ENCODE data around the gene RIOK2. TPM values are rescaled to one million over a fixed set of nuclear protein-coding genes. Genes with fewer than 3 reads are reported as not detected.

The RIOK2 gene
- total and polyA plus RNA-seq, 2 of the 8 experiments (the other 6 are each of a cell fraction or from before 2014, with no cell fraction given) = 5.4 to 35.0 TPM

DNA sequence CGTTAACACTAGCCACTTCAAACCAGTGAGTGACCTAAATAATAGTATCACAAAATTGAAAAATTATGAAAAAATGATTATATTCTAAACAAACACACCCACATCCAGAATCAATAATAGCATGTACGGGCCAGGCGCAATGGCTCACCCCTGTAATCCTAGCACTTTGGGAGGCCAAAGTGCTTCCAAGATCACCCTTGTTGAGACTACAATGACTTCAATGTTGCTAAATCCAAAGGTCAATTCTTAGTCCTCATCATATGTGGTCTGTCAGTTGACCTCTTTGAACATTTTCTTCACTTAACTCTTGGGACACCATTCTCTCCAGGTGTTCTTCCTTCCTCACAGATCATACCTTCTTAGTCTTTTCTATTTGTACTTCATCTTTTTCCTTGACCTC, 11.3 kb downstream of the RIOK2 start:
- ChIA-PET POLR2A (ENCODE audit: partially characterized antibody) (interaction anchor here (0.8 kb wide), 1 partner anchor 9 kb away, joined by 3 read pairs; no protein-coding TSS in a partner anchor), CTCF (ENCODE audit: partially characterized antibody) (no interaction called here)
- Histone ChIP-seq H3K79me1 (ENCODE audit: low read depth, low read length) (no peaks in the 10 kb centered on the region), H3K23ac (ENCODE audit: insufficient read length) (no peak overlapping the region), H3K9me3 (ENCODE audit: insufficient read depth in 2 of 2, low read depth in 1 of 2, low read length in 1 of 2) (no peaks in the 10 kb centered on the region), H3K27ac (ENCODE audit: low read depth, low read length) (no peak overlapping the region), H2BK120ac (replicated peaks; ENCODE audit: low read depth, low read length) (no peak overlapping the region), H3K18ac (ENCODE audit: extremely low read depth, low read length) (no peak overlapping the region), H3K14ac (ENCODE audit: insufficient read length) (no peak overlapping the region), H2AFZ (ENCODE audit: low read length) (no peak overlapping the region), H4K20me1 (replicated peaks in 1 of 2; ENCODE audit: control insufficient read depth in 1 of 2, insufficient read depth in 2 of 2, low read length in 2 of 2) (peaks cover 1 to 2% of the 10 kb centered on the region in 2 experiments), H4K8ac (ENCODE audit: extremely low read depth, insufficient read depth, low read length) (no peak overlapping the region), H3K56ac (replicated peaks; ENCODE audit: insufficient read length, low read depth, low read length) (no peak overlapping the region), H3K4me2 (ENCODE audit: insufficient read depth in 1 of 2, low read depth in 2 of 2, low read length in 2 of 2) (no peak overlapping the region), H3K4me3 (ENCODE audit: extremely low read depth in 1 of 4, insufficient read depth in 2 of 4, low read depth in 3 of 4, low read length in 4 of 4) (no peak overlapping the region), H4K91ac (replicated peaks; ENCODE audit: insufficient read length, low read length) (no peak overlapping the region), H3K36me3 (ENCODE audit: control insufficient read depth in 2 of 4, insufficient read depth in 4 of 4, low read length in 3 of 4) (peaks cover 11 to 84% (median 45%) of the 10 kb centered on the region in 4 experiments), H3K27me3 (replicated peaks in 1 of 4; ENCODE audit: control insufficient read depth in 3 of 4, extremely low read depth in 1 of 4, insufficient read depth in 3 of 4, low read length in 3 of 4) (no peaks in the 10 kb centered on the region), H3K79me2 (ENCODE audit: control insufficient read depth in 1 of 2, insufficient read depth in 2 of 2, low read length in 2 of 2) (no peaks in the 10 kb centered on the region), H2BK5ac (ENCODE audit: low read depth, low read length) (no peak overlapping the region), H2AK5ac (ENCODE audit: low read depth, low read length) (no peak overlapping the region), H3K4me1 (replicated peaks in 1 of 4; ENCODE audit: control insufficient read depth in 3 of 4, insufficient read depth in 4 of 4, low read length in 3 of 4) (no peaks in the 10 kb centered on the region), H4K5ac (ENCODE audit: insufficient read length, low read depth, low read length) (no peak overlapping the region), H2BK12ac (ENCODE audit: low read depth, low read length) (no peak overlapping the region), H2BK15ac (ENCODE audit: low read length) (no peak overlapping the region), H3K9ac (replicated peaks in 1 of 4; ENCODE audit: extremely low read depth in 1 of 4, low read depth in 3 of 4, low read length in 3 of 4) (no peak overlapping the region), H3K23me2 (ENCODE audit: low read depth, low read length) (no peaks in the 10 kb centered on the region), H3K4ac (replicated peaks; ENCODE audit: insufficient read length, low read depth, low read length) (no peak overlapping the region), H2BK20ac (ENCODE audit: low read length) (no peak overlapping the region)
- 89% methylated on average over 3 of the region's 3 CpGs; no CpG with 5 or more reads in 1 of the 2 experiments for WGBS, 2 experiments (ENCODE audit: extremely low coverage in 1 of 2, insufficient coverage in 1 of 2, insufficient read length in 1 of 2, insufficient replicate concordance in 2 of 2, low coverage in 1 of 2, low lambda C conversion rate in 2 of 2, missing lambda C conversion rate in 1 of 2)
- FAIRE-seq (no peak), DNase-seq (ENCODE audit: low read depth in 1 of 2, low spot score in 2 of 2) (no peak)
- TF ChIP-seq CBX5 (IDR thresholded peaks at IDR 0.05; ENCODE audit: low read depth, low read length) (no peak), FOSL1 (IDR thresholded peaks at IDR 0.05; ENCODE audit: insufficient read depth, low read depth, low read length) (no peak), YY1 (IDR thresholded peaks at IDR 0.05; ENCODE audit: low read depth, low read length) (no peak), TCF12 (IDR thresholded peaks at IDR 0.05; ENCODE audit: low read depth, low read length) (no peak), SIRT6 (IDR thresholded peaks at IDR 0.05; ENCODE audit: low read length) (no peak), BACH1 (IDR thresholded peaks at IDR 0.05; ENCODE audit: low read length) (no peak), HDAC6 (IDR thresholded peaks at IDR 0.05; ENCODE audit: low read depth, low read length) (no peak), JUND (IDR thresholded peaks at IDR 0.05; ENCODE audit: low read length) (no peak), SP4 (IDR thresholded peaks at IDR 0.05; ENCODE audit: low read length) (no peak)
- TF ChIP-seq, protein P1, sequence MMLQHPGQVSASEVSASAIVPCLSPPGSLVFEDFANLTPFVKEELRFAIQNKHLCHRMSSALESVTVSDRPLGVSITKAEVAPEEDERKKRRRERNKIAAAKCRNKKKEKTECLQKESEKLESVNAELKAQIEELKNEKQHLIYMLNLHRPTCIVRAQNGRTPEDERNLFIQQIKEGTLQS (IDR thresholded peaks at IDR 0.05; ENCODE audit: insufficient read depth, low read depth, low read length) = no peak
